ENCODE results near the gene AGAP1. TPM values are rescaled to one million over a fixed set of nuclear protein-coding genes. Genes with fewer than 3 reads are reported as not detected.
"Not testable (repeated sequence)": the region's sequence is repeated elsewhere in the genome, so short reads cannot be mapped to it uniquely, and the experiment has no call there.

The AGAP1 gene
- total RNA-seq, 1 donor from 2014 or later = 43.9 TPM

GRCh38 chr2:236057375-236057774, 563.5 kb downstream of the AGAP1 start:
- no peak for DNase-seq (ENCODE audit: low spot score)
- H3K4me3 Mint-ChIP-seq (ENCODE audit: unreplicated experiment) = no peak overlapping the region
- TF ChIP-seq CTCF (IDR thresholded peaks at IDR 0.05; ENCODE audit: unreplicated experiment) = no peak
- no peak overlapping the region for H3K27ac Mint-ChIP-seq (ENCODE audit: unreplicated experiment)
- H3K36me3 Mint-ChIP-seq (ENCODE audit: low read depth, unreplicated experiment) = peaks cover 18% of the 10 kb centered on the region
- peaks cover 4% of the 10 kb centered on the region for H3K4me1 Mint-ChIP-seq (ENCODE audit: unreplicated experiment)
- peaks cover 4% of the 10 kb centered on the region for H3K27me3 Mint-ChIP-seq (ENCODE audit: unreplicated experiment)
- no peaks in the 10 kb centered on the region for H3K9me3 Mint-ChIP-seq (ENCODE audit: unreplicated experiment)

- Mint-ChIP-seq H3K27ac (ENCODE audit: unreplicated experiment) (no peak overlapping the region), H3K4me3 (ENCODE audit: unreplicated experiment) (no peak overlapping the region), H3K27me3 (ENCODE audit: unreplicated experiment) (peaks cover 7% of the 10 kb centered on the region), H3K9me3 (ENCODE audit: unreplicated experiment) (no peaks in the 10 kb centered on the region), H3K36me3 (ENCODE audit: low read depth, unreplicated experiment) (peaks cover 11% of the 10 kb centered on the region), H3K4me1 (ENCODE audit: unreplicated experiment) (no peaks in the 10 kb centered on the region)
- no peak for TF ChIP-seq CTCF (IDR thresholded peaks at IDR 0.05; ENCODE audit: unreplicated experiment)
- DNase-seq (ENCODE audit: low spot score) = no peak
These were observed 567.7 kb downstream of the AGAP1 start for GRCh38 chr2:236061497-236061896.

GRCh38 chr2:236061899-236062298, 568.1 kb downstream of the AGAP1 start:
- Mint-ChIP-seq H3K4me3 (ENCODE audit: unreplicated experiment) (no peak overlapping the region), H3K27ac (ENCODE audit: unreplicated experiment) (no peak overlapping the region), H3K9me3 (ENCODE audit: unreplicated experiment) (no peaks in the 10 kb centered on the region), H3K36me3 (ENCODE audit: low read depth, unreplicated experiment) (peaks cover 11% of the 10 kb centered on the region), H3K27me3 (ENCODE audit: unreplicated experiment) (peaks cover 7% of the 10 kb centered on the region), H3K4me1 (ENCODE audit: unreplicated experiment) (no peaks in the 10 kb centered on the region)
- no peak for TF ChIP-seq CTCF (IDR thresholded peaks at IDR 0.05; ENCODE audit: unreplicated experiment)
- no peak for DNase-seq (ENCODE audit: low spot score)

GRCh38 chr2:236062806-236063205, 569.0 kb downstream of the AGAP1 start:
- H3K27ac Mint-ChIP-seq (ENCODE audit: unreplicated experiment); H3K36me3 Mint-ChIP-seq (ENCODE audit: low read depth, unreplicated experiment); DNase-seq (ENCODE audit: low spot score); H3K27me3 Mint-ChIP-seq (ENCODE audit: unreplicated experiment); H3K4me1 Mint-ChIP-seq (ENCODE audit: unreplicated experiment); H3K4me3 Mint-ChIP-seq (ENCODE audit: unreplicated experiment); H3K9me3 Mint-ChIP-seq (ENCODE audit: unreplicated experiment): not testable (repeated sequence)

GRCh38 chr2:236063994-236064393, 570.2 kb downstream of the AGAP1 start:
- Mint-ChIP-seq H3K4me3 (ENCODE audit: unreplicated experiment) (no peak overlapping the region), H3K27me3 (ENCODE audit: unreplicated experiment) (peaks cover 7% of the 10 kb centered on the region), H3K36me3 (ENCODE audit: low read depth, unreplicated experiment) (no peaks in the 10 kb centered on the region), H3K4me1 (ENCODE audit: unreplicated experiment) (no peaks in the 10 kb centered on the region), H3K27ac (ENCODE audit: unreplicated experiment) (no peak overlapping the region), H3K9me3 (ENCODE audit: unreplicated experiment) (no peaks in the 10 kb centered on the region)
- TF ChIP-seq CTCF (IDR thresholded peaks at IDR 0.05; ENCODE audit: unreplicated experiment) = no peak
- DNase-seq (ENCODE audit: low spot score) = no peak
